Measurements from ENCODE around the gene OGDH. TPM values are rescaled to one million over a fixed set of nuclear protein-coding genes. Genes with fewer than 3 reads are reported as not detected.

Gene OGDH
- polyA plus RNA-seq, 3 donors, result 22.7 to 71.7 (median 31.9) TPM

Other genes starting within 250 kb of the OGDH start
- gene NUDCD3, start 116.0 kb upstream of the OGDH start, polyA plus RNA-seq, result 10 to 100 TPM; 14.6 to 26.8 (median 23.5) TPM
- under 1 TPM; 0.34 to 0.51 (median 0.38) TPM for gene NPC1L1, start 65.3 kb upstream of the OGDH start, polyA plus RNA-seq
- 10 to 100 TPM; 27.3 to 50.9 (median 30.3) TPM for gene DDX56, start 32.7 kb upstream of the OGDH start, polyA plus RNA-seq
- gene TMED4, start 24.4 kb upstream of the OGDH start, polyA plus RNA-seq, result 10 to 100 TPM; 21.6 to 43.0 (median 41.1) TPM
- 10 to 100 TPM; 28.2 to 42.5 (median 29.5) TPM for gene ZMIZ2, start 142.2 kb downstream of the OGDH start, polyA plus RNA-seq
- gene PPIA, start 190.1 kb downstream of the OGDH start, polyA plus RNA-seq, result 1,000 to 10,000 TPM; 1,331 to 2,758 (median 2,310) TPM
- 100 to 1,000 TPM in 1 of 3 donors, 10 to 100 TPM in 2; 53.1 to 123 (median 78.6) TPM for gene H2AZ2, start 241.5 kb downstream of the OGDH start, polyA plus RNA-seq